ENCODE results near the gene IRX3. TPM values are rescaled to one million over a fixed set of nuclear protein-coding genes. Genes with fewer than 3 reads are reported as not detected.
A peak's percentile ranks its signal among the peaks of the same experiment; 100 is the strongest.

Gene IRX3
- total and polyA plus RNA-seq, 2 of the 8 experiments (the other 6 are each of a cell fraction or from before 2014, with no cell fraction given): 0.50 to 1.6 TPM

DNA sequence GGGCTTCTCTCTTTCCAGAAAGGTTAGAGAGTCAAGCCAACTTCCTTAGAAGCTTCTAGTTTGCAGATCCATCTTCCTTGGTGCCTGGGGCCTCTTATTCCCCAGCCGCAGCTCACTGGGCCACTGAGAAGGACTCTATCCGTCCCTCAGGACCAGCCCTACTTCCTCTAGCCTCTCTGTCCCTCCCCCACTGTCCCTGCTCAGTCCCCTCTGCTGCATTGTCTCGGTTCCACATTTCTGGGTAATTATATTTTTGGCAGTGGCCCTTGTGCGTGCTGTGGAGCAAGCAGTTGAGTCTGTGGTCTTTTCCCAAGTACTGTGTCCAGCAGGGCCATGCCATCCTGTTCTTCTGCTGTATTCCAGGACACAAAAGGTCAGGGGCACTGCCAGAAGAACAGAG, 17.8 kb downstream of the IRX3 start:
- Histone ChIP-seq H2AK5ac (ENCODE audit: low read depth, low read length) (no peak overlapping the region), H2BK12ac (ENCODE audit: low read depth, low read length) (no peak overlapping the region), H4K91ac (replicated peaks; ENCODE audit: insufficient read length, low read length) (no peak overlapping the region), H3K36me3 (ENCODE audit: control insufficient read depth in 2 of 4, insufficient read depth in 4 of 4, low read length in 3 of 4) (no peaks in the 10 kb centered on the region), H3K27me3 (replicated peaks in 1 of 4; ENCODE audit: control insufficient read depth in 3 of 4, extremely low read depth in 1 of 4, insufficient read depth in 3 of 4, low read length in 3 of 4) (no peaks in the 10 kb centered on the region; a peak in 1 of 7 replicates), H3K23ac (ENCODE audit: insufficient read length) (no peak overlapping the region), H3K9me3 (ENCODE audit: insufficient read depth in 2 of 2, low read depth in 1 of 2, low read length in 1 of 2) (no peaks in the 10 kb centered on the region), H2BK15ac (ENCODE audit: low read length) (no peak overlapping the region), H3K56ac (replicated peaks; ENCODE audit: insufficient read length, low read depth, low read length) (no peak overlapping the region), H3K79me1 (ENCODE audit: low read depth, low read length) (no peaks in the 10 kb centered on the region), H3K4me3 (ENCODE audit: extremely low read depth in 1 of 4, insufficient read depth in 2 of 4, low read depth in 3 of 4, low read length in 4 of 4) (no peak overlapping the region), H3K79me2 (ENCODE audit: control insufficient read depth in 1 of 2, insufficient read depth in 2 of 2, low read length in 2 of 2) (no peaks in the 10 kb centered on the region), H4K20me1 (replicated peaks in 1 of 2; ENCODE audit: control insufficient read depth in 1 of 2, insufficient read depth in 2 of 2, low read length in 2 of 2) (no peaks in the 10 kb centered on the region), H2BK20ac (ENCODE audit: low read length) (no peak overlapping the region), H3K4ac (replicated peaks; ENCODE audit: insufficient read length, low read depth, low read length) (no peak overlapping the region), H4K8ac (ENCODE audit: extremely low read depth, insufficient read depth, low read length) (no peak overlapping the region), H3K4me1 (replicated peaks in 1 of 4; ENCODE audit: control insufficient read depth in 3 of 4, insufficient read depth in 4 of 4, low read length in 3 of 4) (no peaks in the 10 kb centered on the region), H2BK5ac (ENCODE audit: low read depth, low read length) (no peak overlapping the region), H3K4me2 (ENCODE audit: insufficient read depth in 1 of 2, low read depth in 2 of 2, low read length in 2 of 2) (no peak overlapping the region), H3K14ac (ENCODE audit: insufficient read length) (no peak overlapping the region), H3K27ac (ENCODE audit: low read depth, low read length) (no peak overlapping the region), H4K5ac (ENCODE audit: insufficient read length, low read depth, low read length) (no peak overlapping the region), H2BK120ac (replicated peaks; ENCODE audit: low read depth, low read length) (no peak overlapping the region), H3K23me2 (ENCODE audit: low read depth, low read length) (no peaks in the 10 kb centered on the region), H3K9ac (replicated peaks in 1 of 4; ENCODE audit: extremely low read depth in 1 of 4, low read depth in 3 of 4, low read length in 3 of 4) (no peak overlapping the region), H2AFZ (ENCODE audit: low read length) (peak overlapping the region; percentile 47; the same call in 1 of the 2 replicates), H3K18ac (ENCODE audit: extremely low read depth, low read length) (no peak overlapping the region)
- no peak for DNase-seq (ENCODE audit: low read depth in 1 of 2, low spot score in 2 of 2)
- TF ChIP-seq RXRA (IDR thresholded peaks at IDR 0.05; ENCODE audit: insufficient read depth, low read depth, low read length) (no peak), GABPA (IDR thresholded peaks at IDR 0.05; ENCODE audit: borderline replicate concordance, insufficient read depth, low read length) (no peak), MAFK (IDR thresholded peaks at IDR 0.05; ENCODE audit: low read depth, low read length) (no peak), JUND (IDR thresholded peaks at IDR 0.05; ENCODE audit: low read length) (no peak)
- WGBS, 2 experiments (ENCODE audit: extremely low coverage in 1 of 2, insufficient coverage in 1 of 2, insufficient read length in 1 of 2, insufficient replicate concordance in 2 of 2, low coverage in 1 of 2, low lambda C conversion rate in 2 of 2, missing lambda C conversion rate in 1 of 2): 92% methylated on average over 4 of the region's 4 CpGs; no CpG with 5 or more reads in 1 of the 2 experiments
- POLR2A ChIA-PET (ENCODE audit: partially characterized antibody): no interaction called here
- CTCF ChIA-PET (ENCODE audit: partially characterized antibody): interaction anchor here (1.1 to 2.4 kb wide), 2 partner anchors 13 to 376 kb away, joined by 3 to 7 read pairs; no protein-coding TSS in a partner anchor
- no peak for FAIRE-seq

All from H1 (cell line).